Middle frontal gyrus (tissue), 1 donor: ENCODE results near the gene SDF4.

Experiments
- DNase-seq: peaks from one replicate; pipeline ENCODE4 v3.0.0-alpha.2; 2015; ENCODE audit warnings: low spot score; ENCODE audit errors: extremely low spot score

The SDF4 gene

GRCh38 chr1:1242461-1243265 lies 10.9 kb upstream of the SDF4 start:
- DNase-seq = no peak

GRCh38 chr1:1241588-1242219 lies 9.9 kb upstream of the SDF4 start:
- no peak for DNase-seq

GRCh38 chr1:1240822-1241587 lies 9.2 kb upstream of the SDF4 start:
- DNase-seq = no peak

- no peak for DNase-seq
These were observed 8.5 kb upstream of the SDF4 start for GRCh38 chr1:1240348-1240732.

- no peak for DNase-seq
These were observed 8.0 kb upstream of the SDF4 start for GRCh38 chr1:1239614-1240347.

GRCh38 chr1:1239227-1239613 lies 7.4 kb upstream of the SDF4 start:
- no peak for DNase-seq

- DNase-seq = no peak
These were observed 6.9 kb upstream of the SDF4 start for GRCh38 chr1:1238702-1239178.

- no peak for DNase-seq
These were observed 6.3 kb upstream of the SDF4 start for GRCh38 chr1:1237874-1238701.

GRCh38 chr1:1236945-1237873 lies 5.4 kb upstream of the SDF4 start:
- no peak for DNase-seq

GRCh38 chr1:1236176-1236763 lies 4.5 kb upstream of the SDF4 start:
- no peak for DNase-seq

GRCh38 chr1:1235016-1235744 lies 3.4 kb upstream of the SDF4 start:
- no peak for DNase-seq

- no peak for DNase-seq
These were observed 2.5 kb upstream of the SDF4 start for GRCh38 chr1:1234180-1234808.

- DNase-seq = no peak
These were observed 1.7 kb upstream of the SDF4 start for GRCh38 chr1:1233567-1233892.

GRCh38 chr1:1232796-1233566 lies 1.2 kb upstream of the SDF4 start:
- no peak for DNase-seq

GRCh38 chr1:1232208-1232795 lies 501 bp upstream of the SDF4 start, which contains the start of gene B3GALT6:
Gene B3GALT6 (plus strand): TSS chr1:1232237. CDS start chr1:1232279, 42 bp downstream.
- peak; percentile 10 for DNase-seq

- no peak for DNase-seq
These were observed 973 bp downstream of the SDF4 start for GRCh38 chr1:1230656-1231399.
